VCaP (cell line): ENCODE measurements around the gene CMTM5.

Experiments used
- H3K27ac ChIP-seq: fragments of 450-650 bp; 2 replicates; pipeline ENCODE4 v1.5.1; 2017
- CTCF ChIP-seq: fragments of 450-650 bp; conservative IDR thresholded peaks from 2 replicates; pipeline ENCODE4 v1.5.1; 2017; ENCODE audit warnings: mild to moderate bottlenecking, moderate library complexity

CMTM5 gene

GRCh38 chr14:23376482-23377197 is at the start of gene CMTM5:
CMTM5 (plus strand) TSS chr14:23377046; CDS start chr14:23377252, 206 bp downstream.
- no peak for TF ChIP-seq CTCF
- H3K27ac ChIP-seq, result no peak within 1 kb of the TSS

- peak overlapping the region; percentile 59 for H3K27ac ChIP-seq
- TF ChIP-seq CTCF, result peak; percentile 86
Observed at GRCh38 chr14:23327947-23328744, 48.7 kb upstream of the CMTM5 start.

GRCh38 chr14:23335623-23336022 is 41.2 kb upstream of the CMTM5 start:
- no peak for TF ChIP-seq CTCF
- H3K27ac ChIP-seq, result no peak overlapping the region

- H3K27ac ChIP-seq, result no peak overlapping the region
- no peak for TF ChIP-seq CTCF
Observed at GRCh38 chr14:23339506-23340268, 37.2 kb upstream of the CMTM5 start.

GRCh38 chr14:23344481-23344880 is 32.4 kb upstream of the CMTM5 start:
- TF ChIP-seq CTCF, result no peak
- H3K27ac ChIP-seq, result no peak overlapping the region

GRCh38 chr14:23345987-23346692 is 30.7 kb upstream of the CMTM5 start:
- TF ChIP-seq CTCF, result no peak
- no peak overlapping the region for H3K27ac ChIP-seq
